Activated CD4-positive, alpha-beta T cell treated with anti-CD3 and anti-CD28 coated beads for 36 hours (primary cell): Measurements from ENCODE around the gene ARF1. TPM values are rescaled to one million over a fixed set of nuclear protein-coding genes. Genes with fewer than 3 reads are reported as not detected.

Source experiments
- ATAC-seq: fragments of 200-7000 bp; cut with Tn5 transposase; one replicate; pipeline ENCODE4 v1.10.0; 2021; ENCODE audit warnings: mild to moderate bottlenecking, moderate library complexity
- CTCF ChIA-PET: fragments of 350-600 bp; sonication (Branson Sonifier 250); formaldehyde crosslinking; loops from one replicate; lab custom pipeline; 2021; ENCODE audit warnings: antibody characterized with exemption; lab: Charles Lee
- POLR2A ChIA-PET: fragments of 350-600 bp; sonication (Branson Sonifier 250); formaldehyde crosslinking; loops from one replicate; lab custom pipeline; 2021; ENCODE audit warnings: antibody characterized with exemption, inconsistent platforms; lab: Charles Lee
- DNase-seq: peaks from one replicate; pipeline ENCODE4 v3.0.0-alpha.2; 2020
- H3K27ac Mint-ChIP-seq: one replicate; pipeline ENCODE4 v1.8.0; 2021; ENCODE audit warnings: mixed read lengths
- H3K27me3 Mint-ChIP-seq: one replicate; pipeline ENCODE4 v1.8.0; 2021; ENCODE audit warnings: mixed read lengths
- H3K36me3 Mint-ChIP-seq: one replicate; pipeline ENCODE4 v1.8.0; 2021; ENCODE audit warnings: low read depth, mixed read lengths
- H3K4me1 Mint-ChIP-seq: one replicate; pipeline ENCODE4 v1.8.0; 2021; ENCODE audit warnings: mixed read lengths
- H3K4me3 Mint-ChIP-seq: one replicate; pipeline ENCODE4 v1.8.0; 2021; ENCODE audit warnings: mild to moderate bottlenecking, moderate library complexity, mixed read lengths
- H3K9me3 Mint-ChIP-seq: one replicate; pipeline ENCODE4 v1.8.0; 2021; ENCODE audit warnings: low read depth, mixed read lengths
- intact Hi-C, 2 experiments: fragments of 100-400 bp; cut with DNase I in 1 of 2; cut with micrococcal nuclease in 1 of 2; formaldehyde crosslinking; loops; one replicate each; pipeline versions ENCODE4 v1.14.2 to v1.15.1; 2022 to 2024; cut with DNase I, micrococcal nuclease
- total RNA-seq, 2 experiments: library from RNA; stranded (reverse); gene quantifications; one replicate each; pipeline ENCODE4 v1.2.3, GENCODE V29; 2021

The ARF1 gene
- total RNA-seq, 2 experiments from 2014 or later: 325 to 337 TPM

GRCh38 chr1:228114827-228115226 is 32.3 kb downstream of the ARF1 start:
- Mint-ChIP-seq H3K27me3 (no peaks in the 10 kb centered on the region), H3K4me1 (peaks cover 6% of the 10 kb centered on the region), H3K4me3 (no peak overlapping the region), H3K36me3 (peaks cover 6% of the 10 kb centered on the region), H3K9me3 (peaks cover 6% of the 10 kb centered on the region), H3K27ac (no peak overlapping the region)
- CTCF ChIA-PET: interaction anchor here (1.0 kb wide), 1 partner anchor 16 kb away, joined by 3 read pairs; no protein-coding TSS in a partner anchor
- ATAC-seq (no peak), DNase-seq (no peak)
- POLR2A ChIA-PET: no interaction called here
- intact Hi-C loops: no loop called here

GRCh38 chr1:228117335-228117734 is 34.8 kb downstream of the ARF1 start:
- peaks cover 6% of the 10 kb centered on the region for H3K36me3 Mint-ChIP-seq
- H3K4me3 Mint-ChIP-seq: no peak overlapping the region
- ATAC-seq (no peak), DNase-seq (no peak)
- POLR2A ChIA-PET: no interaction called here
- no peak overlapping the region for H3K27ac Mint-ChIP-seq
- peaks cover 7% of the 10 kb centered on the region for H3K4me1 Mint-ChIP-seq
- CTCF ChIA-PET: no interaction called here
- H3K27me3 Mint-ChIP-seq: no peaks in the 10 kb centered on the region
- intact Hi-C loops: no loop called here
- peaks cover 6% of the 10 kb centered on the region for H3K9me3 Mint-ChIP-seq

GRCh38 chr1:228118040-228118439 is 35.5 kb downstream of the ARF1 start:
- Mint-ChIP-seq H3K4me1 (peaks cover 7% of the 10 kb centered on the region), H3K9me3 (peaks cover 6% of the 10 kb centered on the region), H3K4me3 (no peak overlapping the region), H3K27me3 (no peaks in the 10 kb centered on the region), H3K36me3 (peaks cover 6% of the 10 kb centered on the region), H3K27ac (no peak overlapping the region)
- DNase-seq: no peak
- intact Hi-C loops: no loop called here
- CTCF ChIA-PET: interaction anchor here (0.8 kb wide), 1 partner anchor 9 kb away, joined by 6 read pairs; no protein-coding TSS in a partner anchor
- ATAC-seq: no peak
- POLR2A ChIA-PET: no interaction called here

GRCh38 chr1:228120351-228120750 is 37.8 kb downstream of the ARF1 start:
- Mint-ChIP-seq H3K36me3 (peaks cover 6% of the 10 kb centered on the region), H3K27me3 (no peaks in the 10 kb centered on the region), H3K4me1 (peaks cover 7% of the 10 kb centered on the region), H3K27ac (no peak overlapping the region), H3K4me3 (peak overlapping the region; percentile 47), H3K9me3 (peaks cover 6% of the 10 kb centered on the region)
- intact Hi-C loops: no loop called here
- POLR2A ChIA-PET: no interaction called here
- ATAC-seq (no peak), DNase-seq (no peak)
- CTCF ChIA-PET: interaction anchor here (0.9 to 2.1 kb wide), 2 partner anchors 10 to 60 kb away, joined by 3 to 17 read pairs; no protein-coding TSS in a partner anchor

GRCh38 chr1:228120857-228121489 is 38.5 kb downstream of the ARF1 start:
- H3K27me3 Mint-ChIP-seq: no peaks in the 10 kb centered on the region
- ChIA-PET POLR2A (no interaction called here), CTCF (interaction anchor here (0.9 to 2.1 kb wide), 2 partner anchors 10 to 59 kb away, joined by 3 to 17 read pairs; no protein-coding TSS in a partner anchor)
- peak overlapping the region; percentile 47 for H3K4me3 Mint-ChIP-seq
- peaks cover 7% of the 10 kb centered on the region for H3K4me1 Mint-ChIP-seq
- DNase-seq: no peak
- peaks cover 6% of the 10 kb centered on the region for H3K9me3 Mint-ChIP-seq
- peak; percentile 81 for ATAC-seq
- H3K36me3 Mint-ChIP-seq: peaks cover 6% of the 10 kb centered on the region
- intact Hi-C loops: no loop called here
- peak overlapping the region; percentile 4 for H3K27ac Mint-ChIP-seq

GRCh38 chr1:228122921-228123441 is 40.5 kb downstream of the ARF1 start:
- DNase-seq (no peak), ATAC-seq (no peak)
- CTCF ChIA-PET: interaction anchor here (1.0 to 2.1 kb wide), 2 partner anchors 14 to 325 kb away, joined by 3 to 9 read pairs; no protein-coding TSS in a partner anchor
- intact Hi-C loops: no loop called here
- POLR2A ChIA-PET: no interaction called here
- Mint-ChIP-seq H3K4me1 (peaks cover 7% of the 10 kb centered on the region), H3K9me3 (peaks cover 3% of the 10 kb centered on the region), H3K27me3 (peaks cover 3% of the 10 kb centered on the region), H3K27ac (no peak overlapping the region), H3K4me3 (no peak overlapping the region), H3K36me3 (peaks cover 2% of the 10 kb centered on the region)

GRCh38 chr1:228123505-228123904 is 41.0 kb downstream of the ARF1 start:
- intact Hi-C loops: no loop called here
- H3K27me3 Mint-ChIP-seq: peaks cover 3% of the 10 kb centered on the region
- DNase-seq: no peak
- CTCF ChIA-PET: interaction anchor here (0.6 to 2.1 kb wide), 3 partner anchors 14 to 325 kb away, joined by 3 to 9 read pairs (median 3); no protein-coding TSS in a partner anchor
- no peak overlapping the region for H3K27ac Mint-ChIP-seq
- no peak overlapping the region for H3K4me3 Mint-ChIP-seq
- no peak for ATAC-seq
- POLR2A ChIA-PET: no interaction called here
- no peaks in the 10 kb centered on the region for H3K36me3 Mint-ChIP-seq
- H3K9me3 Mint-ChIP-seq: no peaks in the 10 kb centered on the region
- H3K4me1 Mint-ChIP-seq: peaks cover 7% of the 10 kb centered on the region

- H3K4me1 Mint-ChIP-seq: peaks cover 7% of the 10 kb centered on the region
- no peaks in the 10 kb centered on the region for H3K9me3 Mint-ChIP-seq
- H3K27me3 Mint-ChIP-seq: peaks cover 3% of the 10 kb centered on the region
- ATAC-seq: no peak
- H3K4me3 Mint-ChIP-seq: no peak overlapping the region
- POLR2A ChIA-PET: no interaction called here
- CTCF ChIA-PET: interaction anchor here (1.1 kb wide), 1 partner anchor 334 kb away, joined by 3 read pairs; no protein-coding TSS in a partner anchor
- intact Hi-C loops: no loop called here
- H3K27ac Mint-ChIP-seq: no peak overlapping the region
- no peaks in the 10 kb centered on the region for H3K36me3 Mint-ChIP-seq
- DNase-seq: no peak
Observed at GRCh38 chr1:228125185-228125584, 42.7 kb downstream of the ARF1 start.

GRCh38 chr1:228131766-228132165 is 49.3 kb downstream of the ARF1 start:
- Mint-ChIP-seq H3K27me3 (peaks cover 5% of the 10 kb centered on the region), H3K27ac (no peak overlapping the region), H3K4me3 (no peak overlapping the region), H3K36me3 (no peaks in the 10 kb centered on the region), H3K9me3 (no peaks in the 10 kb centered on the region), H3K4me1 (peaks cover 3% of the 10 kb centered on the region)
- CTCF ChIA-PET: interaction anchor here (0.6 to 3.1 kb wide), 5 partner anchors 19 to 1500 kb away, joined by 3 to 30 read pairs (median 3); partner anchors contain the start of gene IBA57
- ATAC-seq (no peak), DNase-seq (no peak)
- POLR2A ChIA-PET: no interaction called here
- intact Hi-C loops: loop anchor here (1.0 to 10.0 kb wide), 6 partner anchors 35 to 384 kb away; partner anchors contain the start of gene TRIM11 (in 1 of the 2)

- no peak overlapping the region for H3K27ac Mint-ChIP-seq
- CTCF ChIA-PET: no interaction called here
- peaks cover 4% of the 10 kb centered on the region for H3K27me3 Mint-ChIP-seq
- H3K36me3 Mint-ChIP-seq: no peaks in the 10 kb centered on the region
- no peak overlapping the region for H3K4me3 Mint-ChIP-seq
- H3K9me3 Mint-ChIP-seq: no peaks in the 10 kb centered on the region
- intact Hi-C loops: loop anchor here in 1 of 2 experiments (10.0 kb wide), 1 partner anchor 270 kb away; the partner anchor contains the start of gene TRIM11
- peaks cover 3% of the 10 kb centered on the region for H3K4me1 Mint-ChIP-seq
- POLR2A ChIA-PET: no interaction called here
- ATAC-seq: no peak
- DNase-seq: no peak
Observed at GRCh38 chr1:228134591-228134990, 52.1 kb downstream of the ARF1 start.

GRCh38 chr1:228136901-228137300 is 54.4 kb downstream of the ARF1 start:
- DNase-seq: no peak
- H3K9me3 Mint-ChIP-seq: no peaks in the 10 kb centered on the region
- H3K27me3 Mint-ChIP-seq: peaks cover 2% of the 10 kb centered on the region
- no peak overlapping the region for H3K4me3 Mint-ChIP-seq
- peaks cover 11% of the 10 kb centered on the region for H3K36me3 Mint-ChIP-seq
- no peak for ATAC-seq
- ChIA-PET POLR2A (interaction anchor here (0.6 to 2.3 kb wide), 2 partner anchors 30 to 45 kb away, joined by 3 to 8 read pairs; no protein-coding TSS in a partner anchor), CTCF (interaction anchor here (0.6 to 3.6 kb wide), 5 partner anchors 14 to 137 kb away, joined by 3 to 12 read pairs (median 5); partner anchors contain the start of gene IBA57)
- intact Hi-C loops: loop anchor here in 1 of 2 experiments (10.0 kb wide), 1 partner anchor 268 kb away; the partner anchor contains the start of gene TRIM11
- H3K27ac Mint-ChIP-seq: no peak overlapping the region
- H3K4me1 Mint-ChIP-seq: peaks cover under 1% of the 10 kb centered on the region
